Colonic mucosa (tissue), 4 donors: ENCODE results near the gene WDR4. TPM values are rescaled to one million over a fixed set of nuclear protein-coding genes. Genes with fewer than 3 reads are reported as not detected.

Experiments used
- DNase-seq: peaks from one replicate; pipeline ENCODE4 v3.0.0-alpha.2; 2020
- H3K27ac ChIP-seq: fragments of 200-600 bp; one replicate; pipeline ENCODE4 v1.8.0; 2021
- H3K27me3 ChIP-seq: fragments of 200-600 bp; one replicate; pipeline ENCODE4 v1.8.0; 2021
- H3K36me3 ChIP-seq: fragments of 200-600 bp; one replicate; pipeline ENCODE4 v1.8.0; 2021
- H3K4me1 ChIP-seq: fragments of 200-600 bp; one replicate; pipeline ENCODE4 v1.8.0; 2021; ENCODE audit warnings: mild to moderate bottlenecking
- H3K4me3 ChIP-seq: fragments of 200-600 bp; one replicate; pipeline ENCODE4 v1.8.0; 2021
- H3K9ac ChIP-seq, 2 donors: one replicate each; pipeline ENCODE4 v1.7.0; 2013; ENCODE audit warnings: control low read depth in 2 of 2, low read depth in 2 of 2, low read length in 2 of 2
- H3K9me3 ChIP-seq: fragments of 200-600 bp; one replicate; pipeline ENCODE4 v1.8.0; 2021
- intact Hi-C: fragments of 100-400 bp; cut with DNase I; formaldehyde crosslinking; loops from one replicate; pipeline ENCODE4 v1.14.1; 2022
- total RNA-seq, 2 donors: library from RNA; stranded (reverse); fragmentation: NEBNext Ultra II Directional in 1 of 2; extraction: Animal tissue kit (Norgen Biotek cat#: 25700) in 1 of 2; gene quantifications; one replicate each; pipeline ENCODE4 v1.2.1, GENCODE V29; 2021
- TF ChIP-seq, protein P1 (sequence below): fragments of 200-600 bp; IDR thresholded peaks from one replicate; pipeline ENCODE4 v1.8.0; 2022; ENCODE audit warnings: antibody characterized with exemption, mild to moderate bottlenecking
- donor health status: healthy.
- donor health status: DM: no; HTN: no; CAD: no.
- donor health status: DM: no; HTN: no; CAD: no.

The WDR4 gene
- total RNA-seq, 2 donors from 2014 or later = 8.1 to 43.7 TPM

DNA sequence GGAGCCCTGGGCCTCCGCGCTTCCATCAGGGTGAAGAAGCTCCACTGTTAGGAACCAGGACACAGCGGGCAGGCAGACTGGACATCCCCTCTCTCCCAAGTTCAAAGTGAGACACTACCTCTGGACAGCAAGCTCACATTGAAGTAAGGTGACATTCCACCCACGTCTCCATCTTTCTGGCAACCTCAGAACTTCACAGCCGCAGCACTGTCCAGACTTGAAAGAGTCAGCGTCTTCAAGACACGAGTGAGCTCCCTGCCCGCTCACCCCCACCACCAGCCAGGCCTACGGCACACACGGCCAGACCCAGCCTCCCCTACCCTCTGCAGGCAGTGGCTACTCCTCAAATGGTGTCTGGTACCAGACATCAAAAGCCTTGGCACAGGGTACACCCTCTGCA lies 11.1 kb downstream of the WDR4 start:
- Histone ChIP-seq H3K27me3 (no peaks in the 10 kb centered on the region), H3K9me3 (no peaks in the 10 kb centered on the region), H3K27ac (no peak overlapping the region), H3K36me3 (peaks cover 5% of the 10 kb centered on the region), H3K4me1 (no peaks in the 10 kb centered on the region), H3K4me3 (no peak overlapping the region), H3K9ac (no peak overlapping the region)
- TF ChIP-seq, protein P1, sequence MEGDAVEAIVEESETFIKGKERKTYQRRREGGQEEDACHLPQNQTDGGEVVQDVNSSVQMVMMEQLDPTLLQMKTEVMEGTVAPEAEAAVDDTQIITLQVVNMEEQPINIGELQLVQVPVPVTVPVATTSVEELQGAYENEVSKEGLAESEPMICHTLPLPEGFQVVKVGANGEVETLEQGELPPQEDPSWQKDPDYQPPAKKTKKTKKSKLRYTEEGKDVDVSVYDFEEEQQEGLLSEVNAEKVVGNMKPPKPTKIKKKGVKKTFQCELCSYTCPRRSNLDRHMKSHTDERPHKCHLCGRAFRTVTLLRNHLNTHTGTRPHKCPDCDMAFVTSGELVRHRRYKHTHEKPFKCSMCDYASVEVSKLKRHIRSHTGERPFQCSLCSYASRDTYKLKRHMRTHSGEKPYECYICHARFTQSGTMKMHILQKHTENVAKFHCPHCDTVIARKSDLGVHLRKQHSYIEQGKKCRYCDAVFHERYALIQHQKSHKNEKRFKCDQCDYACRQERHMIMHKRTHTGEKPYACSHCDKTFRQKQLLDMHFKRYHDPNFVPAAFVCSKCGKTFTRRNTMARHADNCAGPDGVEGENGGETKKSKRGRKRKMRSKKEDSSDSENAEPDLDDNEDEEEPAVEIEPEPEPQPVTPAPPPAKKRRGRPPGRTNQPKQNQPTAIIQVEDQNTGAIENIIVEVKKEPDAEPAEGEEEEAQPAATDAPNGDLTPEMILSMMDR = no peak
- no peak for DNase-seq
- intact Hi-C loops = no loop called here

DNA sequence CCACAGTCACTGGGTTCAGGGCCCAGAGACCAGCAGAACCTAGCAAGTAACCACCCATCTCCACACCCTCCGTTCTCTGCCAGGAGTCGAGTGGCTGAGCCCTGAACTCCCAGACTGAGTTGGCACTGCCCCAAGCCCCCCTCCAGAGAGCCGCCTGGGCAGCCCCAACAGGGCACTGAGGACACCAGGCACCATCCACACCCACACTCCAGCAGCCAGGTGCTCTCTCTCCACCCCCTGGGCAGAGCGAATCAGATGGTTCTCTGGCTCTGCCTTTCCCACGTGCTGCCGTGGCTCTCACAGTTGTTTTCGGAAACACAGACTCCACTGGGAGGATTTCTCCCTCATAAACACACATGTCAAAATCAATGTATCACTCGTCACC lies 13.6 kb downstream of the WDR4 start:
- DNase-seq = no peak
- TF ChIP-seq, protein P1 = no peak
- H3K4me1 ChIP-seq = no peaks in the 10 kb centered on the region
- H3K36me3 ChIP-seq = peaks cover 5% of the 10 kb centered on the region
- no peaks in the 10 kb centered on the region for H3K27me3 ChIP-seq
- H3K27ac ChIP-seq = no peak overlapping the region
- intact Hi-C loops = no loop called here
- H3K9ac ChIP-seq = no peak overlapping the region
- no peak overlapping the region for H3K4me3 ChIP-seq
- H3K9me3 ChIP-seq = no peaks in the 10 kb centered on the region

DNA sequence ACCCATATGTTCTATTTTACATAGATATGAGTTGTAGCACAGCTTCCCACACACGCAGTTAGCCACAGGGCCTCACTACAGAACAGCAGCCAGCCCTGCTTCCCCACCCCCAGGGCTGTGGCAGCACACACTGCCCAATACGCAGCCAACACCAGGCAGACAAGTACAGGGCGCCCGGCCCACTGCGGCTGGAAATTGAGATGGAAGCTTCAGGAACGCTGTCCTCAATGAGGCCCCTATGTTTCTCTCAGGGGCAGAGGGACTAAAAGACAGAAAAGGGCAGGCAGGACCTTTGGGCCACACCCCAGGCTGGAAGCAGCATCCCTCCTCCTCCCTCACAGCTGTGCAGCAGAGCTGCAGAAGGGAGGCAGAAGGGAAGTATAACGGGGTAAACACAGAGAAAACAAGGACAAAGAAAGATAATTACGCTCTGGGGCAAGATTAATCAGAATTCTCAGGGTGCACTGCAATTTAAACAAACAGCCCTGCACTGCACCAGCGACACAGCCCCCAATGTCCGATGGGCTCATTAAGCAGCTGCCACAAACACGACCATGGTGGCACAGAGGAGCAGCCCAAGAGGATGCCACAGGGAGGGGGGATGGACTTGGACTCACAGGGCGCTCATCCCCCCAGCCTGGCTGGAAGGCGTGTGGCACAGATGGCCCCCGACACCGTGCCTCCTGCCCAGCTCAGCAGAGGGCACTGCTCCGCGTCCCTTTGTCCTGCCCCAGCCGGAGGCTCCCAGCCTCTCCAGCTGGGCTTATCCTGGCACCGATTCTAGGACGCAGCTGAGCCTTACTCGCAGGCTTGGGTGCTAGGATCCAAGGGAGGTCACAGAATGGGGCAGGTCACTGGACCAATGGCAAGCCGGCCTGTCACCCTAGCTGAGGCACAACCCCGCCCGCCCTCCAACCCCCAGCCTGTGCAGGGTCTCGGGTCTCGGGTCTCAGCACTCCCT lies 14.2 kb downstream of the WDR4 start:
- no peak overlapping the region for H3K4me3 ChIP-seq
- intact Hi-C loops = no loop called here
- H3K27ac ChIP-seq = no peak overlapping the region
- H3K36me3 ChIP-seq = peaks cover 5% of the 10 kb centered on the region
- DNase-seq = no peak
- H3K9me3 ChIP-seq = no peaks in the 10 kb centered on the region
- H3K9ac ChIP-seq = no peak overlapping the region
- TF ChIP-seq, protein P1 = no peak
- no peaks in the 10 kb centered on the region for H3K27me3 ChIP-seq
- H3K4me1 ChIP-seq = no peaks in the 10 kb centered on the region

DNA sequence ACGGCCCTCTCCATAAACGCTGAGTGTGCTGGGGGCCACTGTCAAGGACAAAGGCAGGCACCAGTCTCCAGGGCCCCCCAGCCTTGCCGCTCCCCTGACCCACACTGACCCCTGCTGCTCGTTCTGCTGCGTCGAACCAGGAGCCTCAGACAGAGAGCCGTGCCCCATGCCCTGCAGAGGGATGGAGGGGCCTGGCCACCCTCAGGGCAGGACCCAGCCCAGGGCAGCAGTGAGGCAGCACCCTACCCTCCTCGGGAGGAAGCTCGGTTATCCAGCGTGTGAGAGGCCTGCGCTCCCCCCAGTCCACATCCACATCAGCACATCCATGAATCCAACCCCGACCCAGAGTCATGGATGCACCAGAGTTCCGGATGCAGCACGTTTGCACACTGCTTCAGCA lies 15.1 kb downstream of the WDR4 start:
- H3K27me3 ChIP-seq = no peaks in the 10 kb centered on the region
- H3K4me1 ChIP-seq = no peaks in the 10 kb centered on the region
- H3K4me3 ChIP-seq = no peak overlapping the region
- intact Hi-C loops = no loop called here
- H3K36me3 ChIP-seq = peaks cover 5% of the 10 kb centered on the region
- TF ChIP-seq, protein P1 = no peak
- no peak for DNase-seq
- H3K9me3 ChIP-seq = no peaks in the 10 kb centered on the region
- no peak overlapping the region for H3K27ac ChIP-seq
- no peak overlapping the region for H3K9ac ChIP-seq

DNA sequence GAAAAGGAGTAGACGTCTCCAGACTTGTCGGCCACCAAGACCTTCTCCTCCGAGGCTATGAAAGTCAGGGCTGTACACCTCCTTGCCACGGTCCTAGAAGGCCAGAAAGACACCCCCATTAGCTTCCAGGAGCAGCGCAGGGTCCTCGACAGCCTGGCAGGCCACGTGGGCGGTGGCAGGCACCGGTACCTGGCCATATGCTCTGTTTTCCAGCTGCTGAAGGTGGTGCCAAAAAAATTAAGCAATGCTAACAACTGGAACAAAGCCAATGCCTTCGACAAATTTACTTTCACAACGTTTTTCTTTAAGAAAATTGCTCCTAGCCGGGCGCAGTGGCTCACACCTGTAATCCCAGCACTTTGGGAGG lies 15.9 kb downstream of the WDR4 start:
- H3K27me3 ChIP-seq = no peaks in the 10 kb centered on the region
- no peak overlapping the region for H3K9ac ChIP-seq
- H3K4me3 ChIP-seq = no peak overlapping the region
- no peaks in the 10 kb centered on the region for H3K4me1 ChIP-seq
- no peak overlapping the region for H3K27ac ChIP-seq
- TF ChIP-seq, protein P1 = no peak
- no peaks in the 10 kb centered on the region for H3K9me3 ChIP-seq
- peaks cover under 1% of the 10 kb centered on the region for H3K36me3 ChIP-seq
- intact Hi-C loops = no loop called here
- DNase-seq = no peak
